ACC112 (cell line): ENCODE measurements around the gene OBSCN.
A peak's percentile ranks its signal among the peaks of the same experiment; 100 is the strongest.

Experiments
- H2AFZ ChIP-seq: fragments of 200-600 bp; sonication (generic); one replicate; pipeline ENCODE4 v1.6.0; 2017; ENCODE audit warnings: antibody characterized with exemption, low read length; ENCODE audit not compliant: unreplicated experiment
- H3K27ac ChIP-seq: fragments of 200-600 bp; sonication (generic); 2 replicates; pipeline ENCODE4 v1.5.1; 2014; ENCODE audit warnings: low read depth, mild to moderate bottlenecking, antibody characterized with exemption, low read length, moderate library complexity
- H3K27me3 ChIP-seq: fragments of 200-600 bp; sonication (generic); 2 replicates; pipeline ENCODE4 v1.6.1; 2014; ENCODE audit warnings: mild to moderate bottlenecking, antibody characterized with exemption, low read length, moderate library complexity, mixed read lengths; ENCODE audit not compliant: insufficient read depth
- H3K36me3 ChIP-seq: fragments of 200-600 bp; sonication (generic); 2 replicates; pipeline ENCODE4 v1.6.1; 2016; ENCODE audit warnings: mild to moderate bottlenecking, antibody characterized with exemption, low read length, moderate library complexity, mixed read lengths; ENCODE audit not compliant: insufficient read depth
- H3K4me1 ChIP-seq: fragments of 200-600 bp; sonication (generic); one replicate; pipeline ENCODE4 v1.6.1; 2016; ENCODE audit warnings: low read length, mixed read lengths; ENCODE audit not compliant: insufficient read depth, unreplicated experiment, control insufficient read depth
- H3K4me3 ChIP-seq: fragments of 200-600 bp; sonication (generic); 2 replicates; pipeline ENCODE4 v1.5.1; 2014; ENCODE audit warnings: mild to moderate bottlenecking, low read depth, low read length
- H3K79me2 ChIP-seq: fragments of 200-600 bp; sonication (generic); one replicate; pipeline ENCODE4 v1.6.0; 2016; ENCODE audit warnings: low read length; ENCODE audit not compliant: control insufficient read depth, unreplicated experiment, insufficient read depth

OBSCN gene

DNA sequence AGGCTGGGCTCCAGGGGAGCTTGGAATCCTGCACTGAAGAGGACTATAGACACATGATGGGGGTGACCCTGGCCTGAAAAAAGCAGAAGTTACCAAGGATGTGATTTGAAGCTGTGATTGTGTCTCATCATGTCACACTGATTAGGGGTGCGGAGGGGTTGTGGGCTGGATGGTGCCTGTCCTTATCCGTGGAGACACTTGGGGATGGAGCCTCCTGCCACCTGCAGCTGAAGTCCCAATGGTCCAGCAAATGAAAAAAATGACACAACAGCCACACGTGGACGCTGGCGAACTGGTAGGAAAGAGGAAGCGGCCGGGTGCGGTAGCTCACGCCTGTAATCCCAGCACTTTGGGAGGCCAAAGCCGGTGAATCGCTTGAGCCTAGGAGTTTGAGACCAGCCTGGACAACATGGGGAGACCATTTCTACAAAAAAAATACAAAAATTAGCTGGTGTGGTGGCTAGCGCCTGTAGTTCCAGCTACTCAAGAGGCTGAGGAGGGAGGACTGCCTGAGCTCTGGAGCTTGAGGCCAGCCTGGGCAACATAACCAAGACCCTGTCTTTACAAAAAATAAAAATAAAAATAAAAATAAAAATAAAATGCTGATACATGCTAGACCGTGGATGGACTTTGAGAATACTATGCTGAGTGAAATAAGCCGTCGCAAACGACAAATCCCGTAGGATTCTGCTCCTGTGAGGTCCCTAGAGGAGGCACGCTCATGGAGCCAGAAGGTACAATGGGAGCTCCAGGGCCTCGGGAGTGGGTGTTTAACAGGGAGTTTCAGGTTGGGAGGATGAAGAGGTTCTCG lies 43.1 kb upstream of the OBSCN start:
- Histone ChIP-seq H3K79me2 (no peaks in the 10 kb centered on the region), H3K27me3 (no peaks in the 10 kb centered on the region), H3K4me1 (peaks cover 3% of the 10 kb centered on the region), H3K4me3 (peak overlapping the region; percentile 93), H3K27ac (peak overlapping the region; percentile 72), H2AFZ (peak overlapping the region; percentile 86), H3K36me3 (no peaks in the 10 kb centered on the region)

GRCh38 chr1:228165372-228166169 lies 42.3 kb upstream of the OBSCN start, which contains the start of gene IBA57:
TSS of gene IBA57 (plus strand) at chr1:228165804. CDS start at chr1:228165817, 13 bp downstream.
- peak within 1 kb of the TSS; percentile 86 for H2AFZ ChIP-seq
- H3K4me1 ChIP-seq: peaks cover 3% of the 10 kb centered on the region
- H3K27me3 ChIP-seq: no peaks in the 10 kb centered on the region

DNA sequence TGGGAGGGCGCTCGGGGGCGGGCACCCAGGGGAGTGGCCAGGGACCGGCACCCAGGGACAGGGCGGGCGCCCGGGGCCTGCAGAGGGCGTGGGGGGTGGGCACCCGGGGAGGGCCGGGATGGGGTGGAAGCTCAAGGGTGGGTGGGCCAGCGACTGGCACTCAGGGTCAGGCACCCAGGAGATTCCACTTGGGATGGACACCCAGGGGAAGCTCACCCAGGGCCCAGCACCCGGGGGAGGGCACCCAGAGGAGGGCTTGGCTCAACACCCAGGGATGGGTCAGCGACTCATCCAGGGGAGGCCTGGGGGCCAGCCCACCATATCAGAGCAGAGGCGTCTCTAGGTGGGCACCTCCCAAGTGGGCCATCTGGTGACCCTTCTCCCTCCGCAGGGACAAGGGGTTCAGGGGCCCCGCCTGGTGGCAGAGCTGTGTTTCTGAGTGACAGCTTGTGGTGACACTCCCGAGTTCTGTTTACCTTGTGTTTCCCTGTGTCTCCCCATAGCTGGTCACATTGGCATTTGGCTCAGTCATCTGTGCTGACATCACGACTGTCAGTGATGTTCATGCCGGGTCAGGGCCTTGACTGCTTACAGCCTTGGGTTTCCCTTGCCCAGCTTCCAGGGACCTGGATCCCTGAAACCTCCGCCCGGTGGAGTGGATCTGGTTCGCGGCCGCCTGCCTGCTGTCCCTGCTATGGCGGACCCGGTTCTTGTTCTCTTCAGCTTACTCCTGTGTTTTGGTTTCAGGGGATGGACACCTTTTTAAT lies 41.5 kb upstream of the OBSCN start:
- Histone ChIP-seq H3K4me3 (peak overlapping the region; percentile 93), H3K27me3 (no peaks in the 10 kb centered on the region), H2AFZ (no peak overlapping the region), H3K36me3 (no peaks in the 10 kb centered on the region), H3K27ac (peak overlapping the region; percentile 99), H3K79me2 (no peaks in the 10 kb centered on the region), H3K4me1 (peaks cover 3% of the 10 kb centered on the region)

More at GRCh38 chr1:228165372-228166169, 42.3 kb upstream of the OBSCN start, which contains the start of gene IBA57:
- Histone ChIP-seq H3K36me3 (no peaks in the 10 kb centered on the region), H3K4me3 (peak within 1 kb of the TSS; percentile 93), H3K79me2 (no peaks in the 10 kb centered on the region), H3K27ac (peak within 1 kb of the TSS; percentile 99)

DNA sequence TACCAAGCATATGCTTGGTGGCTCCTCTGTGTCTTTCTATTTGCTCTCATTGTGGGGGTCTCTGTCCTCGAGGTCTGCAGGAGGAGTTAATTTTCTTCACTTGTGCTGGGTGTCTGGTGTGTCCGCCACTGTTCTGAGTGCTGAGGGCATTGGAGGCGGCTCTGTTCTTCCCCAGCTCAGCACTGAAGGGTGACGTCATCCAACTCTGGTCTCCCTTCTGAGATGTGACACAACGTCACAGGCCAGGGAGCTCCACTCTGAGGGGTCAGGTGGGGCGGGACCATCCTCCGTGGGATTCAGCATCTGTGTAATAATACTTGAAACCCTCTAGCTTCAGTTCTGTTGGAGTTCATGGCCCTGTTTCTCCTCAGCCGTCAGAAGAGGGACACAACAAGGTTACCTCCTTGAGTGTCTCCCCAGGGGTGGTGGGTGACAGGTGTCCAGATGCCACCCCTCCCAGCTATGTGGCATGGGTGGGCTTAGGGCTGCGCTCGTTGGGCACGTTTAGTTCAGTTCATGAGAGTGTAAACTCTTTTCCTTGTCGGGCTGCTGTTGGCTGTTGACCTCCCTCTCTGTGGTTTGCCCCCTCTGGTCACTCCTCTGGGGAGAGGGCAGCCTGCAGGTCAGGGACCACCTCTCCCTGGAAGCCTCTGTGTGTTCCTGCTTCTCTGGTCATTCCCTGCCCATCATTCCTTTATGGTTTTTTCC lies 39.1 kb upstream of the OBSCN start:
- peaks cover 3% of the 10 kb centered on the region for H3K4me1 ChIP-seq
- no peaks in the 10 kb centered on the region for H3K79me2 ChIP-seq
- H2AFZ ChIP-seq: no peak overlapping the region
- H3K36me3 ChIP-seq: no peaks in the 10 kb centered on the region
- H3K27me3 ChIP-seq: no peaks in the 10 kb centered on the region
- H3K4me3 ChIP-seq: no peak overlapping the region
- H3K27ac ChIP-seq: no peak overlapping the region

DNA sequence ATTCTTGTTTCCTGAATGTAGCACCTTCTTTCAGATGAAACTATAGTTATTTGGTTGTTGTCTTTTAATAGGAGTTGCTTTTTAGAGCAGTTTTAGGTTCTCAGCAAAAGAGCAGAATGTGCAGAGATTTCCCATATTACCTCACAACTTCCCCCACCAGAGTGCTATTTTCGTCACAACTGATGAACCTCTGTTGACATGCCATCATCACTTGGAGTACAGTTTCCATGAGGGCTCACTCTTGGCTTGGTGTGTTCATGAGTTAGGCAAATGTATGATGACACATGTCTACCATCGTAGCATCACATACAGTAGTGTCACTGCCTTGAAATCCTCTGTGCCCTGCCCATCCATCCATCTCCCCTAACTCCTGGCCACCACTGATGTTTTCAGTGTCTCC lies 38.5 kb upstream of the OBSCN start:
- Histone ChIP-seq H3K27ac (no peak overlapping the region), H3K4me1 (peaks cover 3% of the 10 kb centered on the region), H3K79me2 (no peaks in the 10 kb centered on the region), H3K4me3 (no peak overlapping the region), H3K36me3 (no peaks in the 10 kb centered on the region), H2AFZ (no peak overlapping the region), H3K27me3 (no peaks in the 10 kb centered on the region)

GRCh38 chr1:228170666-228171065 lies 37.2 kb upstream of the OBSCN start:
- Histone ChIP-seq H3K4me3 (no peak overlapping the region), H3K4me1 (peaks cover 3% of the 10 kb centered on the region), H3K79me2 (no peaks in the 10 kb centered on the region), H2AFZ (no peak overlapping the region), H3K36me3 (no peaks in the 10 kb centered on the region), H3K27ac (no peak overlapping the region), H3K27me3 (no peaks in the 10 kb centered on the region)

DNA sequence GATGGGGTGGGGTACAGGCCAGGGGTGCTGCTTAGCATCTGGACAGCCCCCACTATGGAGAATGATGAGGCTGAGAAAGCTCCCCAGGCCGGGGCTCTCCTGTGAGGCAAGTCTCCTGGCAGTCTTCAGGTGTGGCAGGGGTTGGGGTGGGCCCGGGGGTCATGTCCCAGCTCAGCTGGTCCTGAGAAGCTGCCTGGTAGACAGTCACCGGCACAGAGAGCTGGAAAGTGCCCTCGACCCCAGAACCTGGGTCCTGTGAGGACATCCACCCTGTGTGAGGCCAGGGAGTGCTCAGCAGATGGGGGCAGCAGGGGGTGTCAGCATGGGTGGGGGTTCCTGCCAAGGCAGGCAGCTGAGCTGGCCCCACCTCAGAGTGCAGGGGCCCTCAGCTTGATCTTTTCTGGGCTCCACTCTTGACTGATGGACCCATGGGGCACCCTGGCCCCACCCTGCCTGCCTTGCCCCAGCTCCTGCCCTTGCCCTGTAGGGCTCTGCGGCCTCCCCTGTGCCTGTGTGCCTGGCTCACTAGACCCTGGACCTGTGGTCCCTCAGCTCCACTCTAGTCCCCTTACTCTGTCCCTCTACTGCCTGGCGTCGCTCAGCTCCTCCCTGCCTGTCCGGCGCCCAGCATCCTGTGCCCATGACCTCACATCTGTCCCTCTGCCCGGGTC lies 36.5 kb upstream of the OBSCN start:
- peaks cover 3% of the 10 kb centered on the region for H3K4me1 ChIP-seq
- H3K4me3 ChIP-seq: no peak overlapping the region
- no peaks in the 10 kb centered on the region for H3K36me3 ChIP-seq
- H3K27ac ChIP-seq: no peak overlapping the region
- H3K79me2 ChIP-seq: no peaks in the 10 kb centered on the region
- no peaks in the 10 kb centered on the region for H3K27me3 ChIP-seq
- H2AFZ ChIP-seq: no peak overlapping the region

- Histone ChIP-seq H2AFZ (no peak overlapping the region), H3K79me2 (no peaks in the 10 kb centered on the region), H3K4me3 (no peak overlapping the region), H3K4me1 (no peaks in the 10 kb centered on the region), H3K27ac (no peak overlapping the region), H3K36me3 (no peaks in the 10 kb centered on the region), H3K27me3 (no peaks in the 10 kb centered on the region)
Observed at GRCh38 chr1:228172591-228173527, 35.0 kb upstream of the OBSCN start.
